Measurements from ENCODE around the gene AKAP10.

The AKAP10 gene

GRCh38 chr17:19937522-19937921, 40.1 kb downstream of the AKAP10 start:
- TF ChIP-seq CTCF (IDR thresholded peaks at IDR 0.05) (no peak), ZFX (IDR thresholded peaks at IDR 0.05; ENCODE audit: borderline replicate concordance) (no peak)

GRCh38 chr17:19935169-19935568, 42.5 kb downstream of the AKAP10 start:
- H3K27ac ChIP-seq, result no peak overlapping the region
- TF ChIP-seq ZFX (IDR thresholded peaks at IDR 0.05; ENCODE audit: borderline replicate concordance) (no peak), CTCF (IDR thresholded peaks at IDR 0.05) (no peak)

More at GRCh38 chr17:19937522-19937921, 40.1 kb downstream of the AKAP10 start:
- peak overlapping the region; percentile 68 for H3K27ac ChIP-seq

- TF ChIP-seq ZFX (IDR thresholded peaks at IDR 0.05; ENCODE audit: borderline replicate concordance) (no peak), CTCF (IDR thresholded peaks at IDR 0.05) (no peak)
- H3K27ac ChIP-seq, result no peak overlapping the region
These were observed 44.0 kb downstream of the AKAP10 start for GRCh38 chr17:19933628-19934027.

GRCh38 chr17:19933221-19933620, 44.4 kb downstream of the AKAP10 start:
- H3K27ac ChIP-seq, result no peak overlapping the region
- TF ChIP-seq ZFX (IDR thresholded peaks at IDR 0.05; ENCODE audit: borderline replicate concordance) (no peak), CTCF (IDR thresholded peaks at IDR 0.05) (no peak)

- TF ChIP-seq CTCF (IDR thresholded peaks at IDR 0.05) (no peak), ZFX (IDR thresholded peaks at IDR 0.05; ENCODE audit: borderline replicate concordance) (no peak)
- H3K27ac ChIP-seq, result no peak overlapping the region
These were observed 49.3 kb downstream of the AKAP10 start for GRCh38 chr17:19928299-19928698.

- no peak overlapping the region for H3K27ac ChIP-seq
- TF ChIP-seq ZFX (IDR thresholded peaks at IDR 0.05; ENCODE audit: borderline replicate concordance), result no peak
These were observed 62.2 kb downstream of the AKAP10 start for GRCh38 chr17:19915245-19915978.

GRCh38 chr17:19911033-19911432, 66.6 kb downstream of the AKAP10 start:
- no peak for TF ChIP-seq CTCF (IDR thresholded peaks at IDR 0.05)
- no peak for TF ChIP-seq ZFX (IDR thresholded peaks at IDR 0.05; ENCODE audit: borderline replicate concordance)
- no peak overlapping the region for H3K27ac ChIP-seq

GRCh38 chr17:19909139-19909538, 68.5 kb downstream of the AKAP10 start:
- no peak overlapping the region for H3K27ac ChIP-seq
- TF ChIP-seq ZFX (IDR thresholded peaks at IDR 0.05; ENCODE audit: borderline replicate concordance) (no peak), CTCF (IDR thresholded peaks at IDR 0.05) (no peak)

Data from 22Rv1 (cell line).